Sigmoid colon (tissue), 7 donors: ENCODE results near the gene ERAS. TPM values are rescaled to one million over a fixed set of nuclear protein-coding genes. Genes with fewer than 3 reads are reported as not detected.

ENCODE experiments used
- DNase-seq: peaks from one replicate; pipeline ENCODE4 v3.0.0-alpha.2; 2019
- H3K27ac ChIP-seq, 4 donors: fragments of 200-600 bp; sonication (generic); one replicate each; pipeline ENCODE4 v1.5.1; 2016 to 2019; ENCODE audit warnings: mild to moderate bottlenecking in 1 of 4
- H3K27me3 ChIP-seq, 3 donors: fragments of 200-600 bp; sonication (generic); one replicate each; pipeline ENCODE4 v1.5.1; 2019; ENCODE audit warnings: mild to moderate bottlenecking in 1 of 3
- H3K36me3 ChIP-seq, 4 donors: fragments of 200-600 bp; sonication (generic); one replicate each; pipeline ENCODE4 v1.5.1; 2016 to 2019
- H3K4me1 ChIP-seq, 4 donors: fragments of 200-600 bp; sonication (generic); one replicate each; pipeline ENCODE4 v1.5.1; 2017 to 2019
- H3K4me3 ChIP-seq, 4 donors: fragments of 200-600 bp; sonication (generic); one replicate each; pipeline ENCODE4 v1.5.1; 2017 to 2019; ENCODE audit warnings: mild to moderate bottlenecking in 2 of 4, moderate library complexity in 1 of 4
- H3K9me3 ChIP-seq, 4 donors: fragments of 200-600 bp in 3 of 4; sonication (generic) in 3 of 4; one replicate each; pipeline versions ENCODE4 v1.5.1 to v1.6.1; 2013 to 2019
- CTCF ChIP-seq, 4 experiments: fragments of 450-650 bp in 3 of 4; fragments of 200-600 bp in 1 of 4; IDR thresholded peaks; one replicate each; pipeline ENCODE4 v1.5.1; 2016 to 2019; ENCODE audit warnings: antibody characterized with exemption in 4 of 4, mild to moderate bottlenecking in 3 of 4, moderate library complexity in 2 of 4
- EP300 ChIP-seq, 4 donors: sonication (generic); formaldehyde crosslinking; IDR thresholded peaks; one replicate each; pipeline ENCODE4 v1.6.1; 2017; ENCODE audit warnings: antibody characterized with exemption in 4 of 4
- POLR2A ChIP-seq, 2 donors: fragments of 450-650 bp; IDR thresholded peaks; one replicate each; pipeline ENCODE4 v1.6.1; 2016; ENCODE audit warnings: antibody characterized with exemption in 2 of 2, mild to moderate bottlenecking in 2 of 2, moderate library complexity in 2 of 2
- POLR2AphosphoS5 ChIP-seq, 4 donors: sonication (generic); formaldehyde crosslinking; IDR thresholded peaks; one replicate each; pipeline ENCODE4 v1.6.1; 2017; ENCODE audit warnings: antibody characterized with exemption in 4 of 4
- WGBS, 2 donors: extraction: QIAGEN DNeasy Blood & Tissue Kit; methylation state at CpG; one replicate each; pipeline ENCODE4 v1.1.7; 2013; 5-methylcytosine and 5-hydroxymethylcytosine counted together
- intact Hi-C: fragments of 100-400 bp; cut with DNase I; formaldehyde crosslinking; loops from one replicate; pipeline ENCODE4 v1.15.1; 2023
- polyA plus RNA-seq, 3 donors: library from polyadenylated mRNA; stranded (reverse); fragments of 200-250 nt; gene quantifications; one replicate each; pipeline ENCODE4 v1.2.3, GENCODE V29; 2013
- total RNA-seq, 4 donors: library from RNA; depleted of rRNA; stranded (reverse); fragments of >200 nt; gene quantifications; one replicate each; pipeline ENCODE4 v1.1.0, GENCODE V29; 2016
- donor health status: healthy with polysubstance abuse.
- donor health status: Bipolar disorder and iron deficiency.
- donor health status: healthy.

Gene ERAS
- total and polyA plus RNA-seq, 7 donors: 0.12 TPM; not detected in 6

- intact Hi-C loops: no loop called here
- Histone ChIP-seq H3K4me1 (no peaks in the 10 kb centered on the region), H3K27ac (no peak overlapping the region), H3K27me3 (no peaks in the 10 kb centered on the region), H3K4me3 (no peak overlapping the region), H3K9me3 (no peaks in the 10 kb centered on the region), H3K36me3 (no peaks in the 10 kb centered on the region)
- no peak for DNase-seq
- TF ChIP-seq EP300 (IDR thresholded peaks at IDR 0.05): no peak
- no peak for TF ChIP-seq POLR2A (IDR thresholded peaks at IDR 0.05)
- TF ChIP-seq CTCF (IDR thresholded peaks at IDR 0.05): no peak
- TF ChIP-seq POLR2AphosphoS5 (IDR thresholded peaks at IDR 0.05): no peak
- WGBS, 2 donors: 65 to 68% methylated on average over 5 of the region's 5 CpGs
These were observed 35.8 kb upstream of the ERAS start for GRCh38 chrX:48790477-48790876.

DNA sequence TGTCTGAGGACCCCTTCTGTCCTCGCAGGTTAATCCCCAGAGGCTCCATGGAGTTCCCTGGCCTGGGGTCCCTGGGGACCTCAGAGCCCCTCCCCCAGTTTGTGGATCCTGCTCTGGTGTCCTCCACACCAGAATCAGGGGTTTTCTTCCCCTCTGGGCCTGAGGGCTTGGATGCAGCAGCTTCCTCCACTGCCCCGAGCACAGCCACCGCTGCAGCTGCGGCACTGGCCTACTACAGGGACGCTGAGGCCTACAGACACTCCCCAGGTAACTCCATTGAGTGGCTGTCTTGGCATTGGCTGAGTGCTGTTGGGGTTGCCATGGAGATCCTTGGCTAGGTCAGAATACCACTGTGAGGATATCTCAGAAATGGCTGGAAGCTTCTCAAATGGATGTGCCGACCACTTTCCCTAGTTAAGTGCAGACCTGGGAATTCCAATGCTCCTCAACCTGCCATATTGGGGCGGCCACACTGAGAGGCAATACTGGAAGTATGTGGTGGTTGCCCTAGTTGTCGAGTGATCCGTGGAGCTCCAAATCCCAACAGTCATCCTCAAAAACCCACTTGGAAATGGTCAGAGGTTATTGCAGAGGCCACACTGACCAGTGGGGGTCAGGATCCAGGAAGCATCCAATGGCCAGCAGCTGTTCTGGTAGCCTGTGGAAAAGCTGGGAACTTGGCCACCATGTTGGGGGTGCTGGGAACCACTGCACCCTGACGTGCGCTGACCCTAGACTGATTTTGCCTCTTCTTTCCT is 35.1 kb upstream of the ERAS start:
- no peak for DNase-seq
- Histone ChIP-seq H3K9me3 (no peaks in the 10 kb centered on the region), H3K27me3 (no peaks in the 10 kb centered on the region), H3K27ac (no peak overlapping the region), H3K36me3 (no peaks in the 10 kb centered on the region), H3K4me1 (no peaks in the 10 kb centered on the region), H3K4me3 (no peak overlapping the region)
- WGBS, 2 donors: 88 to 92% methylated on average over 11 of the region's 11 CpGs
- intact Hi-C loops: no loop called here
- no peak for TF ChIP-seq POLR2A (IDR thresholded peaks at IDR 0.05)
- TF ChIP-seq EP300 (IDR thresholded peaks at IDR 0.05): no peak
- TF ChIP-seq POLR2AphosphoS5 (IDR thresholded peaks at IDR 0.05): no peak
- no peak for TF ChIP-seq CTCF (IDR thresholded peaks at IDR 0.05)

DNA sequence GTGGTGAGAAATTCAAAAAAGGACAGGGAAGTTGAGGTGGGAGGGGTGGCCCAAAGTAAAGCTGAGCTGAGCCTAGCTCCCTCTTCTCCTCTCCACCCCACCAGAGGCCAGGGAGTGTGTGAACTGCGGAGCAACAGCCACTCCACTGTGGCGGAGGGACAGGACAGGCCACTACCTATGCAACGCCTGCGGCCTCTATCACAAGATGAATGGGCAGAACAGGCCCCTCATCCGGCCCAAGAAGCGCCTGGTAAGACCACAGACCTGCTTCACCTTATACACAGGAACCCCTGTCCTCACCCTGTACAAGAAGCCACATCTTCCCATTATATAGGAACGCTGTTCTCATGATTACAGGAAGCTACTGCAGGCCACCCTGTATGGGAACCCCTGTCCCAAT is 34.1 kb upstream of the ERAS start:
- Histone ChIP-seq H3K36me3 (no peaks in the 10 kb centered on the region), H3K27ac (no peak overlapping the region), H3K27me3 (no peaks in the 10 kb centered on the region), H3K4me3 (no peak overlapping the region), H3K9me3 (no peaks in the 10 kb centered on the region), H3K4me1 (no peaks in the 10 kb centered on the region)
- TF ChIP-seq POLR2AphosphoS5 (IDR thresholded peaks at IDR 0.05): no peak
- no peak for TF ChIP-seq EP300 (IDR thresholded peaks at IDR 0.05)
- no peak for TF ChIP-seq CTCF (IDR thresholded peaks at IDR 0.05)
- TF ChIP-seq POLR2A (IDR thresholded peaks at IDR 0.05): no peak
- WGBS, 2 donors: 92 to 93% methylated on average over 7 of the region's 7 CpGs
- no peak for DNase-seq
- intact Hi-C loops: no loop called here

DNA sequence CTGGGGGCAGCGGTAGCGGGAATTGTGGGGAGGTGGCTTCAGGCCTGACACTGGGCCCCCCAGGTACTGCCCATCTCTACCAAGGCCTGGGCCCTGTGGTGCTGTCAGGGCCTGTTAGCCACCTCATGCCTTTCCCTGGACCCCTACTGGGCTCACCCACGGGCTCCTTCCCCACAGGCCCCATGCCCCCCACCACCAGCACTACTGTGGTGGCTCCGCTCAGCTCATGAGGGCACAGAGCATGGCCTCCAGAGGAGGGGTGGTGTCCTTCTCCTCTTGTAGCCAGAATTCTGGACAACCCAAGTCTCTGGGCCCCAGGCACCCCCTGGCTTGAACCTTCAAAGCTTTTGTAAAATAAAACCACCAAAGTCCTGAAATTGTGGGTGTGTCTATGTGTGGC is 32.4 kb upstream of the ERAS start:
- H3K4me3 ChIP-seq: no peak overlapping the region
- no peaks in the 10 kb centered on the region for H3K36me3 ChIP-seq
- no peak overlapping the region for H3K27ac ChIP-seq
- no peaks in the 10 kb centered on the region for H3K9me3 ChIP-seq
- 85 to 91% methylated on average over 4 of the region's 4 CpGs for WGBS, 2 donors
- intact Hi-C loops: no loop called here
- no peaks in the 10 kb centered on the region for H3K4me1 ChIP-seq
- H3K27me3 ChIP-seq: no peaks in the 10 kb centered on the region
- no peak for DNase-seq
- TF ChIP-seq EP300 (IDR thresholded peaks at IDR 0.05): no peak
- TF ChIP-seq POLR2A (IDR thresholded peaks at IDR 0.05): no peak
- TF ChIP-seq CTCF (IDR thresholded peaks at IDR 0.05): no peak
- TF ChIP-seq POLR2AphosphoS5 (IDR thresholded peaks at IDR 0.05): no peak
